ENCODE results near the gene LRRC73.

DNA sequence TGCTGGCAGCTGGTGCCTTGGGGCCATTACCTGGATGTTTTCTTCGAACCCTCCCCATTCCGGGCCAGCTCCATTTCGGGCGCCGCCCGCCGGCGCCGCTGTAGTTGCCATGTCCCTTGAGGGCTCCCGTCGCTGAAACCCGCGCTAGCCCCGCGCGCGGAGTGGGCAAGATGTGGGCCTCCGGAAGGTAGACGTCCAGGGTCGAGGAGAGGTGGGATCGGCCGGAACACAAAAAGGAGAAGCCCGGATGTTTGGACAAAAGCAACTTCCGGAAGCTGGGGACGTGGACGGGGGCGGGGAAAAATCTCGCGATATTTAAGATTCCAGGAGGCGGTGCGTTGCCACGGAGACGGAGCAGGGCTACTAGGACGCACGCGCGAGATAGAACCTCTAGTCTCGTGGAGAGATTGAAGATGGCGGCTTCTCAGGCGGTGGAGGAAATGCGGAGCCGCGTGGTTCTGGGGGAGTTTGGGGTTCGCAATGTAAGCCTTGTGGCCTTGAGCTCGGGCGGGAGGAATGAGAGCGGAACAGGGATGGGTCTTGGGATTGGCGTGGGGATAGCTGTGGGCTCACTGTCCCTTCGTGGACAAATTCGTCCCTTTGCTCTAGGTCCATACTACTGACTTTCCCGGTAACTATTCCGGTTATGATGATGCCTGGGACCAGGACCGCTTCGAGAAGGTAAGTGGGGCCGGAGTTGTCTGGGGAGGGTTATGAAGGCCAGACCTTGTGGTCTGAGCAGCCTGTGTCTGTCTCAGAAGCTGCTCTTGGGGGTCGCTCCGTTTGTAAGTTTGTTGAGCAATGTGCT lies 6.8 kb upstream of the LRRC73 start, which contains the start of the genes POLR1C and YIPF3:
- TF ChIP-seq CBX8 (IDR thresholded peaks at IDR 0.05; ENCODE audit: borderline replicate concordance, extremely low read depth, low read depth, low read length, poor library complexity, severe bottlenecking), result no peak
- peak; percentile 75 for TF ChIP-seq SP1 (CRISPR knock-in tag; IDR thresholded peaks at IDR 0.05)
- peak; percentile 92 to 93 for TF ChIP-seq NRF1 (conservative IDR thresholded peaks at IDR 0.05 in 1 of 2, IDR thresholded peaks at IDR 0.05 in 1 of 2)
- TF ChIP-seq FOXK1 (CRISPR knock-in tag; IDR thresholded peaks at IDR 0.05; ENCODE audit: borderline replicate concordance), result no peak; the same call in 1 of the 2 replicates
- TF ChIP-seq KHSRP (IDR thresholded peaks at IDR 0.05), result no peak
- TF ChIP-seq PHF8 (IDR thresholded peaks at IDR 0.05; ENCODE audit: borderline replicate concordance, low read length), result peak; percentile 96
- TF ChIP-seq, protein P1, sequence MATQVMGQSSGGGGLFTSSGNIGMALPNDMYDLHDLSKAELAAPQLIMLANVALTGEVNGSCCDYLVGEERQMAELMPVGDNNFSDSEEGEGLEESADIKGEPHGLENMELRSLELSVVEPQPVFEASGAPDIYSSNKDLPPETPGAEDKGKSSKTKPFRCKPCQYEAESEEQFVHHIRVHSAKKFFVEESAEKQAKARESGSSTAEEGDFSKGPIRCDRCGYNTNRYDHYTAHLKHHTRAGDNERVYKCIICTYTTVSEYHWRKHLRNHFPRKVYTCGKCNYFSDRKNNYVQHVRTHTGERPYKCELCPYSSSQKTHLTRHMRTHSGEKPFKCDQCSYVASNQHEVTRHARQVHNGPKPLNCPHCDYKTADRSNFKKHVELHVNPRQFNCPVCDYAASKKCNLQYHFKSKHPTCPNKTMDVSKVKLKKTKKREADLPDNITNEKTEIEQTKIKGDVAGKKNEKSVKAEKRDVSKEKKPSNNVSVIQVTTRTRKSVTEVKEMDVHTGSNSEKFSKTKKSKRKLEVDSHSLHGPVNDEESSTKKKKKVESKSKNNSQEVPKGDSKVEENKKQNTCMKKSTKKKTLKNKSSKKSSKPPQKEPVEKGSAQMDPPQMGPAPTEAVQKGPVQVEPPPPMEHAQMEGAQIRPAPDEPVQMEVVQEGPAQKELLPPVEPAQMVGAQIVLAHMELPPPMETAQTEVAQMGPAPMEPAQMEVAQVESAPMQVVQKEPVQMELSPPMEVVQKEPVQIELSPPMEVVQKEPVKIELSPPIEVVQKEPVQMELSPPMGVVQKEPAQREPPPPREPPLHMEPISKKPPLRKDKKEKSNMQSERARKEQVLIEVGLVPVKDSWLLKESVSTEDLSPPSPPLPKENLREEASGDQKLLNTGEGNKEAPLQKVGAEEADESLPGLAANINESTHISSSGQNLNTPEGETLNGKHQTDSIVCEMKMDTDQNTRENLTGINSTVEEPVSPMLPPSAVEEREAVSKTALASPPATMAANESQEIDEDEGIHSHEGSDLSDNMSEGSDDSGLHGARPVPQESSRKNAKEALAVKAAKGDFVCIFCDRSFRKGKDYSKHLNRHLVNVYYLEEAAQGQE (IDR thresholded peaks at IDR 0.05; ENCODE audit: borderline replicate concordance), result no peak
- TF ChIP-seq, protein P1 (CRISPR knock-in tag; IDR thresholded peaks at IDR 0.05; ENCODE audit: low read depth), result peak; percentile 56; the same call in 1 of the 2 replicates
- TF ChIP-seq TAF7 (tag; IDR thresholded peaks at IDR 0.05), result peak; percentile 89
- TF ChIP-seq MLX (CRISPR knock-in tag; conservative IDR thresholded peaks at IDR 0.05), result 0 out of 4 replicates have a peak, but pooled peaks of 1 of the 2 experiments have one; percentile 67
- peak; percentile 97 for TF ChIP-seq EGR1 (conservative IDR thresholded peaks at IDR 0.05)
- no peak for TF ChIP-seq ARID3A (IDR thresholded peaks at IDR 0.05; ENCODE audit: borderline replicate concordance, low read depth, low read length)
- no peak for TF ChIP-seq ZNF253 (CRISPR knock-in tag; conservative IDR thresholded peaks at IDR 0.05)
- TF ChIP-seq POLR2AphosphoS2 (IDR thresholded peaks at IDR 0.05; ENCODE audit: low read length), result 0 out of 2 replicates have a peak, but pooled peaks have one; percentile 59
- TF ChIP-seq MAFK (IDR thresholded peaks at IDR 0.05; ENCODE audit: low read length), result no peak; the same call in 1 of the 2 replicates

Data from K562 (cell line).